ENCODE data around the gene ALX3.
A peak's percentile ranks its signal among the peaks of the same experiment; 100 is the strongest.
"Not testable (repeated sequence)": the region's sequence is repeated elsewhere in the genome, so short reads cannot be mapped to it uniquely, and the experiment has no call there.

The ALX3 gene

DNA sequence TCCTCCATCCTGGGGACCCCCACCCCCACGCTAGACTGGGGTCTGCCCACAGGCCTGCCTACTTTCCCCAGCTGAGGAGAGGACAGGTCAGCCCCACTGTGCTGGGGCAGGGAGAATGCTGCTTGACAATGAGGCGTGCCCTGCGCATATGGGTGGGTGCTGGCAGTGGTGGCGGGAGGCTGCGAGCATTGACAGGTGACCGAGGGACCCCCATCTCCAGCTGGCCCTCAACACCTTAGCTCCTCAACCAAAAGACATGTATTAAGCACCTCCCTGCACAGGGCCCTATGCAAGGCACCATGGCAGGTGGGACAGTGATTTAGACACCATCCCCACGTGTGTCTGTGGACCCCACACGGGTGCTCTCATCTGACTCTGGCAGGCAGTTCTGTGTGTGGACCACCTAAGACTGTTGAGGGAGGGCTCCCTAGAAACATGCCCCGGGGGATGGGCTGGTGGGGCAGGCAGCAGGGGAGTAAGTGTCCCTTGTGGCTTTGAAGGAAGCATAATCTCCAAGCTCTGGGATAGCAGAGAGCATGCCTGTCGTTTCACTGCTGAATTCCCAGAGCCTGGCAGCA is 18.4 kb upstream of the ALX3 start:
- DNase-seq (ENCODE audit: low spot score) = no peak

DNA sequence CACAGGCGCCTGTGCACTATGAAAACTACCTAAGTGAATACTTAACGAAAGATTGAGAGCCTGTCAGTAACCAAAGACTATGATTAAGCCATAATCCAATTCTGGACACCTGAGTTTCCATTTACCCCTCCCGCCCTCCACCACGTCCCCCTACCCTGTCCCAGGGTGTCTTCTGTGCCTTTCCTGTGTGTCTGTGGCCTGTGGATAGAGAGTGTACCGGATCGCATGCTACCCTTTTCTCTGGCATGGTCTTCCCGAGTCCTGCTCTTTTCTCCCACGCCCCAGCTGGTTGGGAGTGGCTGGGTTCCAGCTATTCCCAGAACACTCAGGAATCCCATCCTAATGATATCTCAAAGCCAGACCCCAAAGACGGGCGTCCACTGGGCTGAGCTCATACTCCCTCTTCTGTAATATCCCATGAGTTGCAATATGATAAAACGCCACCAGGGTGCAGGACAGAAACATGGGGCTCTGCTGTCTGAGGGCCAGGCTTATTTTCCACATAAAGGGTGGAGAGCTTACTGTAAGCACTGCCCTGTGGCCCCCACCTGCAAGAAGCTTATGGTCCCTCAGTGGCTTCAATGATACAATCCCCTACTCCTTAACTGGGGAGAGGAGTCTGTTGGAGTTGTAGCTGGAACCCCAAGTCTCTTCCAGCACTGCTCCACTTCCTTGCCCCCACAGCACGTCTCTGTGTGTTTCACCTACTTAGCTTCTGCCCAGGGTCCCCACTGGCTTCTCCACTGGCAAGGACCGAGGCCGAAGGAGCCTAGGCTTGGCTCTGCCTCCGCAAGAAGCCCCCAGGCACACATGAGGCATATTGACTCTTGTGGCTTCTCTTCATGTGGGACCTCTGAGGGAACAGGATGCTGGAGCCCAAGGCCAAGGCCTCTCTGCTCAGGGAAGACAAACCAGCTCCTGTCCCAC is 17.6 kb upstream of the ALX3 start:
- peak; percentile 54 for DNase-seq (ENCODE audit: low spot score)

DNA sequence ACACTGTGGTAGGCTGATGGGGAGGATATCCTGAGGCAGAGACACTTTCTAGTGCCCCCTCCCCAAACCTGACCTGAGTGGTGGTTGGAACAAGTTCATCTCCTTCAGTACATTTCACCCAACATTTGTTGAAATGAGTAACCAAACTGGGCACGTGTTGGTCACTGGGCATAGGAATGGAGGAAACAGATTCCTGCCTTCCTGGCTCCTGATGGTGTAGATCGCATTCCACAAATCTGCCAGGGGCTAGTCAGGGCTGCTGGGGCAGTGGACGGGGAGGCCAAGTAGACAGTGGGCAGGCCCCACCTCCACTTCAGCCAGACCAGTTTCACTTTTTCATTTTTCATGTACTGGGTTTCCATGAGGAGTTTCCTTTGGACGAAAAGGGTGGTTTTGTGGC is 16.5 kb upstream of the ALX3 start:
- no peak for DNase-seq (ENCODE audit: low spot score)

DNA sequence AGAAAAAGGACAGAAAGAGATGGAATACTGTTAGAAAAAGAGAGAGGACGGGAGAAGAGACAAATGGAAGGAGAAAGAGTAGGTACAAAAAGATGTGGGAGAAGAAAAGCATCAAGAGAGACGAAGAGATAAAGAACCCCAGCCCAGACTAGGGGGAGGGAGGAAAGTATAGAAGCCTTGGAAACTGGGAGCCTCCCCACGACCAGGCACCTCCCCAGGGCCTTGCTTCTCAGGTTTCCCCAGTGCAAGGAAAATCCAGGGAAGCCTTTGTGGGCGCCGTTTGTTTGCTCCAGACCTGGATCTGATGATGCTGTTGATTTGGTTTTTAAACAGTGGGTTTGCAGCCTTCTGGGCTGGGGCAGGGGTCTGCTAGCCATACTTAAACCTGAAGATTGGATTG is 15.2 kb upstream of the ALX3 start:
- no peak for DNase-seq (ENCODE audit: low spot score)

DNA sequence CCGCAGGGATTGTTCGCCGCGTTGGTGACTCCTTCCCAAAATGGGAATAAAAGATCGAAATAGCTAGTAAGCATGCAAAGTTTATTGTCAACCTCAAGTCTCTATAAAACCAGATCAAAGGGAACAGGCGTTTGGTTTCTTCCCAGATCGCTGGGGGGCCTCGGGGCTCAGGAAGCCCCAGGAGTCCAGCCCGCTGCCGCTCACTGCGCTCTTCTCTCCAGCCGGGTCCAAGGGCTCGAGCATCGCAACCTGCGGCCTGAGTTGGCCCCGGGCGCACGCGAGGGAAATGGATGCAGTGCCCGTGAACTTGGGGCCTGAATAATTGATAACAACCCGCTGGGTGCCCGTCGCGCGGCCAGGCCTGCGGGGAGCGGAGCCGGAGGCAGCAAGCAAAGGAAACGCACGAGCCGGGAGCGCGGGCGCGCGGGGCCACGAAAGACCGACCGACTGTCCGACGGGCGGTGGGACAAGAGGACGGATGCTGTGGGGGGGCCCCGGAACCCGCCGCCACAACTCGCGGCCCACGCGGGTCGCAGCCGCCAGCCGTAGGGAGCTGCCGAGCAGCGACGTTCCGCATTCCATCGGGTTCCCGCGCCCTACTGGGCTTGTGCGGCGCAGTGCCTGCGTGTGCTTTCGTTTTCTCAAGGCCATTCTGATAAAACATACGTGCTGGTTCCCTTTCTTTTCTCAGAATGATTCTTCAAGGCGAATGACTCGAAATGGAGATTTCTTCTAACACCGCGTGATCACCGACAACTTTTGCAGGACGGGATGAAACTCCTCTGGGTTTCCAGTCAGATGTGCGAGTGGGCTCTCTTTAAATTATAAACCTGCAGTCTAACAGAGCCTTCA is 14.0 kb upstream of the ALX3 start:
- DNase-seq (ENCODE audit: low spot score) = no peak

DNA sequence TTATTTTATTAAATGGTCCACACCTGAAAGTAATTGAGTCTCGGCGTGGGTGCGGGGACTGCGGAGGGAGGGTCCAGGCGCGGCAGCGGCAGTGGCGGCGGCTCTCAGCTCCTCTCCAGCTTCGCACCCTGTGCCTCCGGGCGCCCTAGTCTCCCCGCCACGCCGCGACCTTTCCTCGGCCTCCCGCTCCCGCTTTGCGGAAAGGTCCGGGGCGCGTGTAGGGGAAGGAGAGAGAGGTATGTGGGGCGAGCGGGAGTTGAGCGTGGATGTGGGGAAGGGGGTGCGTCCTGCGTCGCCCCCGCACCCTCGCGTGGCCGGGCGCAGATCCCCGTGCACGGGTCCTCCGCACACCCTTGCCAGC is 13.4 kb upstream of the ALX3 start:
- no peak for DNase-seq (ENCODE audit: low spot score)

DNA sequence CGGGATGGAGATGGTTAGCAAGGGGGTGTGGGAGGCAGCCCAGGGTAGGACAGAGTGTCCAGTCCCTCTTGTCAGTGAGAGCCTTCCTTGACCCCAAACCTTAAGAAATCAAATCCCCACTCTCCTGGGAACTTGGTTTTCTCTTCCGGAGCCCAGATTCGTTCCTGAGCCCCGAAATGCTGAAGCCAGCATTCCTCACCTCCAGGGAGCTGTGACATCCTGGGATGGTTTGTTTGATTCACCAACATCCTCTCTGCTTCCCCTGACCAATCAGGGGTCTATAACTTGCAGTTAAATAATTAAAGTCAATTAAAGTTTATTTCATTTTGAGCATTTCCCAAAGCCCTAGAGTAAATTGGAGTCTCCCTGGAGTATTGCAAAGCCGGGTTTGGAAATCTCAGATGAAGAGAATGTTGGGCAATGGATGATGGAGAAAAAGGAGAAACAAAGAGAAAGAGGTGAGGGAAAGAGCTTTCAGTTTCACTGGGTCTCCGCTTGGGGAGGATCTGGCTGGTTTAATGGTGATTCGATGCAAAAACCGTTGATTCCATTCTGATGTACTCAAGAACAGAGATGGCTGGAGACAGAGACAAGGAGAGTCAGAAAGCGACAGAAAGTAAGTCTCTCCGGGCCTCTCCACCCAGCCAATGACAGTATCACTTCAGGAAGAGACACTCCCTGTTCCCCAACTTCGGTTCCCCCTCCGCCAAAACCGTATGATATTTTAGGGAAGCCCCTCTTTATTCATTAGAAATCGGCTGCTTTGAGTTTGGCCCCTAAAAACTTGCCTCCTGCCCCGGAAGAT is 12.8 kb upstream of the ALX3 start:
- DNase-seq (ENCODE audit: low spot score) = no peak

DNA sequence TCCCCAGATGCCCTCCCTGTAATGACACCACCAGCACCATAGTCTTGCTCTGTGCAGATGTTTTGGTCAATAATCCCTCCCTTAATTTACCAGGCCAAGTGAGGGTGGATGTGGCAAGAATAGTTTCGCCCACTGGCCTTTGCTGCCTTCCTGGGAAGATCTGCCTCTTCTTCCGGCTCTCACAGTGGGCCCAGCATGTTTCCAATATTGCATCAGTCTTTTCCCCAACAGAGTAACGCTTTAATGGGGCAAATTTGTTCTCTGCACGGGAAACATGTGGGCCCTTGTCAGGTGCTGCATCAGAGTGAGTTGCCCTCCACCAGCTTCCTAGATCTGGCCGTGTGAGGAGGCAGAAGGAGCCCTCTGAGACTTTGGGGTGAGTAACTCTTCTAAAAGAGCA is 12.0 kb upstream of the ALX3 start:
- DNase-seq (ENCODE audit: low spot score) = no peak

DNA sequence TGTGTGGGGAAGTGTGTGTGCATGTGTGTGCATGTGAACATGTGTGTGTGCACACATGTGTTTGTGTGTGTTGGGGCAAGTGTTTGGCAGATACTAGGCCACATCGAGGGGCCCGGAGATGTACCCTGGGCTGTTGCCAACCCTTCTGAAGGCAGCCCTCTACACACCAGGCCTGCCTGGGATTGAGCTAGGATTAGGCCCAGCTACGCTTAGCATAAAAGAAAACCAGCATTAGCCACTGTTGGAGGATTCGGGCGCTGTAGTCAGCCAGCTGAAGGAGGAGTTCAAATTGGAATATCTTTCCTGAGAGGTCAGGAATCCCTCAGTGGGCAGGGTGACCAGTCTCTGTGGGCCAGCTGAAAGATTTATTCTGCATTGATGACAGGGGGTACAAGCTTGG is 10.6 kb upstream of the ALX3 start:
- DNase-seq (ENCODE audit: low spot score) = no peak

DNA sequence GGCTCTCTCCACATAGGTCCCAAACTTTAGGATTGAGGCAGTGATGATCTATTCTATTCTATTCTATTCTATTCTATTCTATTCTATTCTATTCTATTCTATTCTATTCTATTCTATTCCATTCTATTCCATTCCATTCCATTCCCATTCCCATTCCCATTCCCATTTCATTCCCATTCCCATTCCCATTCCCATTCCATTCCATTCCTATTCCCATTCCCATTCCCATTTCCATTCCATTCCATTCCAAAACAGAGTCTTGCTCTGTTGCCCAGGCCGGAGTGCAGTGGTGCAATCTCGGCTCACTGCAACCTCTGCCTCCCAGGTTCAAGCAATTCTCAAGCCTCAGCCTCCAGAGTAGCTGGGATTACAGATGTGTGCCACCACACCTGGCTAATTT is 9.5 kb upstream of the ALX3 start:
- not testable (repeated sequence) for DNase-seq (ENCODE audit: low spot score)

DNA sequence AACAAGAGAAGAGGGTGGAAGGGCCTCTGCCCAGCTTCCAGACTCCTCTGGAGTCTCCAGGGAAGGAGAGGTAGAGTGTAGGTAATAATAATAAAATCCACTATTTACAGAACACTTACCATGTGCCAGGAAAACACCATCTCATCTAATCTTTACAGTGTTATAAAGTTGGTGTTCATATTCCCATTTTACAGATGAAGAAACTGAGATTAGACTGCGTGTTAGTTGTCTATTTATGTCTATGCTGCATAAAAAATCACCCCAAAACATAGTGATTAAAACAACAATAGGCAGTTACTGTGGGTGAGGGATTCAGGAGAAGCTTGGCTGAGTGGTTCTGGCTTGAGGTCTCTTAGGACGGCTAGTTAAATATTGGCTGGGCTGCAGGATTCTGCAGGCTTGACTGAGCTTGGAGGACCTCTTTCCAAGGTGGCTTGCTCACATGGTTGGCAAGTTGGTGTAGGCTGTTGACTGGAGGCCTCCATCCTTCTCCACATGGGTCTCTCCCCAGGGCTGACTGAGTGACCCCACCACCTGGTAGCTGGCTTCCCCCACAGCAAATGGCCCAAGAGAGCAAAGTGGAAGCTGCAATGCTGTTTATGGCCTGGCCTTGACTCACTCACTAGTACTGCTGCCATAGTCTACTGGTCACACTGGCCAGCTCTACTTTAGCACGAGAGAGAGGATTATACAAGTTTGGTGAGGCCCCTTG is 6.5 kb upstream of the ALX3 start:
- no peak for DNase-seq (ENCODE audit: low spot score)

DNA sequence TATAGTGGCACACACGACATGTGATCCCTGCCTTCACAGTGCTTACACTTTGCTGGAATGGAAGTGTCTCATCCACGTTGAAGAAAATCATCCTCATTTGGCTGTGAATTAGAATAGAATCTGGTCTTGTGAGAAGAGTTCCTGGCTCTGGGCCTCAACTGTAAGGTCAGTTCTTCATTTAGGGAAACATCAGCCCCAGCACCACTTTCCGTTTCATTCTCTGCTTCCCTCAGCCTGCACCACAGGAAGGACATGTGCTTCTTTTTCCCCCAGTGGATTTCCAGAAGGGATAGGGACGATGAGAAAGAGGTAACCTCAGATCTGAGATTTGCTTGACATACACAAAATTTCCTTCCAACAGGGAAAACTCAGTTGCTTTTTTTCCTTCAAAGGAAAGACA is 3.7 kb upstream of the ALX3 start:
- no peak for DNase-seq (ENCODE audit: low spot score)

DNA sequence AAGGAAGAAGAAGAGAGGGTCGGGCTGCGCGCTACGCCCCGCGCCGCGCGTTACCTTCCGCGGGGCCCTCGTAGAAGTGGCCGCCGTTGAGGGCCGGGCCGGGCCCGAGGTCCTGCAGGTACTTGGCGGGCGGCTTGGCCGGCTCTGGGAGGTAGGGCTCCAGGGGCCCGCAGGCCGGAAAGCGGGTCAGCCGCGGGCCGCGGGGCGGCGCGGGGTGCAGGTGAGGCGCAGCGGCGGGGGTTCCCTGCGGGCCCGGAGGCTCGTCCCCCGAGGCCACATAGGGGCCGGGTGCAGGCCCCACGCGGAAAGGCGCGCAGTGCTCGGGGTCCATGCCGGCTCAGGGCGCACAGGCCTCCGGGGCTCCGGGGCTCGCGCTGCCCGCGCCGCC is 196 bp downstream of the ALX3 start:
- no peak for DNase-seq (ENCODE audit: low spot score)

DNA sequence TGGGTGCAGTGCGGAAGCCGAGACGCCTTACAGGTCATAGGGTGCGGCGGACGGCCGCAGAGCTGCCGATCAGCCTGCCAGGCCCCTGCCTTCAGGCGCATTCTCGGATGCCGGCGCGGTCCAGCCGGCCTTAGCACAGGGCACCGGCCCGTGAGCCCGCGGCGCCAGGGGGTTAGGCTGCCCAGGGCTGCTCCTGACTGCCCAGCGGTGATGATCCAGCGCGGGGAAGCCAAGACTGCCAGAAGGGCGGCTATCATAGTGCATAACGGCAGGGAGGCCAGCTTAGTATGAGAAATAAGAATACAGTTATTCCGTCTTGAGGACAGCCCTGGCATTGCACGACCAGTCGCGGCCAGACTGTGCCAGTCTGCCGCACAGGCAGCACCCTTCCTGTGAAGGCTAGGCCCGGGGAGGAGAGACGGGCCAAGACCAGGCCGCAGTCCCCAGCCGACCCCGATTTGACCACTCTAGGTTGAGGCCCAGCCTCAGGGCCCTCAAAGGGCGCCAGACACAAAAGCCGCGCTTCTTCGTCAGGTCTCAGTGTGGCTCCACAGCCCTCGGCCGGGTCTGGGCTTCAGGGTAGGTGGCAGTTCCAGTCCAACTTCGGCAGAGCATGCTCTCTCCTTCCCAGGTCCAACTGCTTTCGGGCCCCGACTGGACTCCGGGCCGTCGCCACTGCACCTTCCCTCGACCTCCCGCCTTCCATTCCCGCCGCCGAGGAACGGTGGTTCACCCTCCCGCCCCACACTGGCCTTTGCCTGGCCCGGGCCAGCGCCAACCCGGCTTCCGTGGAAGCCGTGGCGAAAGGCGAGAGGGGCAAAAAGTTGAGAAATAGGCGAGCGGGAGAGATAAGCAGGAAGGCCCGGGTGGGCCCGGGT is 829 bp downstream of the ALX3 start:
- no peak for DNase-seq (ENCODE audit: low spot score)

DNA sequence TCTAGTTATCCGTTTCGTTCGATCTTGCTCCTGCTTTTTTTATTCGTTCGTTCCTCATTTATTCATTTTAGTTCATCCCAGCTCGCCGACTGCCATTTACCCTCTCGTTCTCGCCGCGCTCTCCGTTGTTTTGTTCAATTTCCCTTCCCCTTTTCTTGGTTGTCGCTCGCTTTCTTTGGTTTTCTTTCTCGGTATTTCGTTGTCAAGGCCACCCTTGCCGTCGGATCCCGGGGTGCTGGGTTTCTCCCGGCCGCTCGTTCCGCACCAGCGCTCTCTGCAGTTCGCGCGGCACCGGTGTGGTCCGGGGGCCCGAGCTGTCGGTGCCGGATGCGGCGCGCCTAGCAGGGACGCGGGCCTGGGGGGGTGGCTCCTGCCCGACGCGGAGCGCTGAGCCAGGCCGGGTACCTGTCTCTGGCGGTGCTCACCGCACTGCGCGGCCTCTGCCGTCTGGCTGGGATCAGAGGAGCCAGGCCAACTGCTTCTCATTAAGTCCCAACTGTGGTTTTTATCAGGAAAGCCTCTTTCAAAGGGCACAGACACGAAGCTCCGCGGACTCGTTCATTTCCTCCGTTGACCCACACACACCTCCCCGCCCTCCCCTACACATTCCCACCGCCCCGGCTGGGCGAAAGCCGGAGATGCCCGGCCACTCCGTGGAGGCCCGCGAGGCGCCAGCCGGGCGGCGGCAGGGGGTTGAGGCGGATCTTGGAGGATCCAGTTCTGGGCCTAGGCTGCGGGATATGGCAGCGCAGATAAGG is 1.6 kb downstream of the ALX3 start:
- no peak for DNase-seq (ENCODE audit: low spot score)

DNA sequence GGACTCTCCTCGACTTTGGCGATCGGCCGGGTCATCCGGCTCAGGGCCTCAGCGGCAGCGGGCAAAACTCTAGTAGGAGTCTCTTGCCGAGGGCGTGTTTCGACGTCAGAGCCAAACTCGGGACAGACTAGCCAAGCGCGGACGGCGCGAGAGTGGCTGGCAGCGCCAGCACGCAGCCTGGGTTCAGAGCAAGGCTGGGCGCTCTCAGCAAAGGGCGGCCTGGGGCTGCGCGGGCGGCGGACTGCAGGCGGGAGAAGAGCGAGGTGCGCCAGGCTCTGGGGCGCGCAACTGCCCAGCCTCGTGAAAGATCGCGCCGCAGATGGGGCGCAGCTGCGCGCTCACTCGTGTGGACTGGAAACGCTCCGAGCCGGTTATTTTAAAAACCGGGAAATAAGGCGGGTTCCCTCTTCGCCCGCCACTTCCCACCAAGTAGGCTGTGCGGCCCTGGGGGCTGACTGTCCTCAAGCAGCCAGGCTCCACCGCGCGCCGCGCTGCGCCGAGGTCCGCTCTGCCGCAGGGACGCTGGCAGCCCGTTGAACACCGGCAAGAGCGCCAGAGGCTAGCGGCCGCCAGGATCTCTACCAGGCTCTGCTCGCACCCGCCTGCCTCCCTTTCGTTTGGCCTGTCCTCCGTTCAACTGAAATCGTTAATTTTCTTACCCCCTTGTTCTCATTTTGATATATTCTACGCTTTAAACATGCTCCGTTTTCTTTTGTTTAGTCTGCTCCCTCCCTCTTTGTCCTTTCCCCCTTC is 2.4 kb downstream of the ALX3 start:
- DNase-seq (ENCODE audit: low spot score) = no peak

DNA sequence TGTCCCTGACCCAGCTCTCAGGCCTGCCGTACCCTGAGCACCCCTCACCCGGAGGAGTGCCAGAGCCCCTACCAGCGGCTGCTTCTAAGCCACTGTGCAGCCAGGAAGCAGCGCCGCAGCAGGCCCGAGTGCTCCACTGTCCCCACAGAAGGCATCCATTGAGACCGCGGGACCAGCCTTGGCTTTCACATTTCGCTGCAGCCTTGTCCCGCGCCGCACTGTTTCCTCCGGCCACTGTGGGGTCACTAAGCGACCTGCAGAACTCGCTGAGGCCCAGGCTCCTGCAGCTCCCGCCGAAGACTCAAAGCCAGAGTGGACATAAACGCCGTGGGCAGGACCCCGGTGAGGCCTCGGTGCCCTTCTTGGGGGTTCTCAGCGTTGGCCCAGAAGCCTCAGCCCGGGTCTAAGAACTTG is 3.0 kb downstream of the ALX3 start:
- DNase-seq (ENCODE audit: low spot score) = no peak

DNA sequence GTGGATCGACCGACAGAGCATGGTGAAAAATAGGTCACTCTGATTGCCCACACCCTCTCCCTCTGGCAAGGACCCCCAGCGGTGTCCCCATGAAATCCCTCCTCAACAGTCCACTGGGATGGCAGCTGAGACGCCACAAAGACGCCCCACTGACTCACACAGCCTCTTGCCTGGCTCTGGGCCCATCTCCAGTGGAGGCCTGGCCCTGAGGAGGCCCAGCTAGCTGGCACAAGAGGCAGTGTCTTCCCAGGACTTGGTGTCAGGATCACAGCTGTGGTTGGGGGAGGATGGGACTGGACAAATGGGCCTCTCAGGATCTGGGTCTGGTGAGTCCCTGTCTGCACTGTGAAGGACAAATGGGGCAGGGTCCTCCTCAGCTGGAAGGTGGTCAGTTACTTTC is 4.6 kb downstream of the ALX3 start:
- no peak for DNase-seq (ENCODE audit: low spot score)
